Lower leg skin (tissue), 3 donors: ENCODE measurements around the gene NRXN3.

Source experiments
- POLR2A ChIP-seq, 2 donors: fragments of 450-650 bp; IDR thresholded peaks; one replicate each; pipeline ENCODE4 v1.6.1; 2016 to 2017; ENCODE audit warnings: antibody characterized with exemption in 2 of 2, mild to moderate bottlenecking in 1 of 2, moderate library complexity in 1 of 2
- TF ChIP-seq, protein P1 (sequence below), 3 donors: fragments of 450-650 bp; IDR thresholded peaks; one replicate each; pipeline ENCODE4 v1.5.1; 2016; ENCODE audit warnings: antibody characterized with exemption in 3 of 3, mild to moderate bottlenecking in 3 of 3, moderate library complexity in 2 of 3

DNA sequence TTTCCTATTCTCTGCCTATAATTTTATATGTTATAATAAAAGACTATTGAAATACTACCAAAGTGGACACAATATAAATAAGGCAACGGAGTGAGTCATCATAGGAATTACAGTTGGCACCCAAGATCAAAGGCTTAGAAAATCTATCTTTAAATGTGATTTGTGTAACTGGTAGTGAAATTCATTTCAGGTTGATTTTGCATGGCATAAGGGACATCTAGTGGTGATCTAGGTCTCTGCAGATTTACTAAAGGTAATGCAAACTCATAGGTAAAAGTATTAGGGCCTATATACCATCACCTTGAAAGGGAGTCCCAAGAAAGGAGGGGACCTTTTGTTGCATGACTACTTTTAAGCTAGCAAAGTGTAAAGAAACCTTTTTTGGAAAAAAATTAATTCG is 527.2 kb downstream of the NRXN3 start:
- TF ChIP-seq, protein P1, sequence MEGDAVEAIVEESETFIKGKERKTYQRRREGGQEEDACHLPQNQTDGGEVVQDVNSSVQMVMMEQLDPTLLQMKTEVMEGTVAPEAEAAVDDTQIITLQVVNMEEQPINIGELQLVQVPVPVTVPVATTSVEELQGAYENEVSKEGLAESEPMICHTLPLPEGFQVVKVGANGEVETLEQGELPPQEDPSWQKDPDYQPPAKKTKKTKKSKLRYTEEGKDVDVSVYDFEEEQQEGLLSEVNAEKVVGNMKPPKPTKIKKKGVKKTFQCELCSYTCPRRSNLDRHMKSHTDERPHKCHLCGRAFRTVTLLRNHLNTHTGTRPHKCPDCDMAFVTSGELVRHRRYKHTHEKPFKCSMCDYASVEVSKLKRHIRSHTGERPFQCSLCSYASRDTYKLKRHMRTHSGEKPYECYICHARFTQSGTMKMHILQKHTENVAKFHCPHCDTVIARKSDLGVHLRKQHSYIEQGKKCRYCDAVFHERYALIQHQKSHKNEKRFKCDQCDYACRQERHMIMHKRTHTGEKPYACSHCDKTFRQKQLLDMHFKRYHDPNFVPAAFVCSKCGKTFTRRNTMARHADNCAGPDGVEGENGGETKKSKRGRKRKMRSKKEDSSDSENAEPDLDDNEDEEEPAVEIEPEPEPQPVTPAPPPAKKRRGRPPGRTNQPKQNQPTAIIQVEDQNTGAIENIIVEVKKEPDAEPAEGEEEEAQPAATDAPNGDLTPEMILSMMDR (IDR thresholded peaks at IDR 0.05): no peak
- no peak for TF ChIP-seq POLR2A (IDR thresholded peaks at IDR 0.05)
